OCI-LY7 (cell line): ENCODE measurements around the gene VDR. TPM values are rescaled to one million over a fixed set of nuclear protein-coding genes. Genes with fewer than 3 reads are reported as not detected.

Experiments
- BruUV-seq: library from RNA; stranded (reverse); fragments of 400-500 nt; replicated peaks from 2 replicates; lab custom pipeline; 2021; lab: Mats Ljungman, UMichigan
- CTCF ChIA-PET: fragments of 300-600 bp; sonication (Branson Sonifier 250); formaldehyde crosslinking; loops from one replicate; lab custom pipeline; 2022; ENCODE audit warnings: antibody characterized with exemption; ENCODE audit not compliant: unreplicated experiment; lab: Charles Lee
- POLR2A ChIA-PET: fragments of 300-600 bp; sonication (Branson Sonifier 250); formaldehyde crosslinking; loops from one replicate; lab custom pipeline; 2022; ENCODE audit warnings: antibody characterized with exemption; lab: Charles Lee
- DNase-seq: peaks from one replicate; pipeline ENCODE4 v3.0.0-alpha.2; 2015; ENCODE audit warnings: low spot score
- H2AFZ ChIP-seq: fragments of 200-600 bp; sonication (generic), shearing (Covaris generic); 2 replicates; pipeline ENCODE4 v1.6.1; 2014; ENCODE audit warnings: mild to moderate bottlenecking, antibody characterized with exemption, low read length, moderate library complexity
- H3K27ac ChIP-seq: fragments of 200-600 bp; sonication (generic); 2 replicates; pipeline ENCODE4 v1.5.1; 2014; ENCODE audit warnings: mixed run types, low read depth, mild to moderate bottlenecking, moderate library complexity, low read length, inconsistent platforms; ENCODE audit not compliant: poor library complexity, severe bottlenecking
- H3K36me3 ChIP-seq: fragments of 200-600 bp; sonication (generic); 2 replicates; pipeline ENCODE4 v1.6.1; 2014; ENCODE audit warnings: mild to moderate bottlenecking, antibody characterized with exemption, low read length, moderate library complexity, mixed read lengths; ENCODE audit not compliant: insufficient read depth
- H3K4me1 ChIP-seq: fragments of 200-600 bp; sonication (generic); 2 replicates; pipeline ENCODE4 v1.5.1; 2014; ENCODE audit warnings: mild to moderate bottlenecking, low read length; ENCODE audit not compliant: insufficient read depth, poor library complexity, severe bottlenecking
- H3K4me2 ChIP-seq: fragments of 200-600 bp; sonication (generic); 2 replicates; pipeline ENCODE4 v1.6.1; 2014; ENCODE audit warnings: mild to moderate bottlenecking, low read length
- H3K4me3 ChIP-seq: fragments of 200-600 bp; sonication (generic); 2 replicates; pipeline ENCODE4 v1.5.1; 2014; ENCODE audit warnings: mild to moderate bottlenecking, low read depth, low read length; ENCODE audit not compliant: poor library complexity, severe bottlenecking
- H3K79me2 ChIP-seq: fragments of 200-600 bp; sonication (generic); 2 replicates; pipeline ENCODE4 v1.6.1; 2016; ENCODE audit warnings: low read depth, mild to moderate bottlenecking, low read length, moderate library complexity, mixed read lengths; ENCODE audit not compliant: insufficient read depth
- H3K9me2 ChIP-seq: fragments of 200-600 bp; sonication (generic); 2 replicates; pipeline ENCODE4 v1.6.1; 2016; ENCODE audit warnings: mild to moderate bottlenecking, low read length, mixed read lengths; ENCODE audit not compliant: insufficient read depth
- H3K9me3 ChIP-seq: fragments of 200-600 bp; sonication (generic); 2 replicates; pipeline ENCODE4 v1.6.1; 2014; ENCODE audit warnings: mild to moderate bottlenecking, mixed run types, low read length, mixed read lengths
- H4K20me1 ChIP-seq: fragments of 200-600 bp; sonication (generic); 2 replicates; pipeline ENCODE4 v1.6.1; 2014; ENCODE audit warnings: mild to moderate bottlenecking, antibody characterized with exemption, low read length, moderate library complexity, mixed read lengths; ENCODE audit not compliant: insufficient read depth
- EZH2phosphoT487 ChIP-seq: fragments of 200-600 bp; sonication (generic); IDR thresholded peaks from 2 replicates; pipeline ENCODE4 v1.6.1; 2018; ENCODE audit warnings: low read depth, borderline replicate concordance, mild to moderate bottlenecking, mixed run types, antibody characterized with exemption, low read length, moderate library complexity, mixed read lengths
- intact Hi-C: fragments of 100-400 bp; cut with micrococcal nuclease; formaldehyde crosslinking; loops from one replicate; pipeline ENCODE4 v1.10.0; 2022; ENCODE audit not compliant: unreplicated experiment
- total RNA-seq, 2 experiments: library from RNA; depleted of rRNA in 1 of 2; stranded (reverse); fragments of >200 nt in 1 of 2; shearing (Covaris generic) in 1 of 2; gene quantifications; 2 replicates each; pipeline ENCODE4 v1.2.3, GENCODE V29; 2014 to 2022
- TF ChIP-seq, protein P1 (sequence below): fragments of 200-600 bp; sonication (generic); conservative IDR thresholded peaks from 2 replicates; pipeline ENCODE4 v1.5.1; 2014; ENCODE audit warnings: mild to moderate bottlenecking, antibody characterized with exemption, low read length, moderate library complexity, mixed read lengths

VDR gene
- total RNA-seq, 2 experiments from 2014 or later: 1.9 to 5.4 TPM

DNA sequence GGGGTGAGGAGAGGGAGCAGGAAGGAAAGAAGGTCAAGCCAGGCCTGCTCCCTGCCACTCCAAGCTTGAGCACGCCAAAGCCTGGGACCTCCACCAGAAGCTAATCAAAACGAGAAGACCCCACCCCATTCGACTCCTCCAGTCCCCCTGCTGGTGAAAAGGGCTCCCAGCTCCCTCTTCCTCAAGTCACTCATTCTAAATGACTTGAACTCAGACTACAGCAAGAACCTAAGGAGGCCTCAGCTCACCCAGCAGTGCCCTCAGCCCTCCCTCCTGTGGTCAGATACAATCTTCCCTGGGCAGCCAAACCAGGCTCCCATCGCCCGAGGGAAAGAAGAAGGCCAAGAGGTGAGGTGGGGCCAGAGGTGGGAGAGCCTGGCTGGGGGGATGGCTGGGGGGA is 102.5 kb downstream of the VDR start:
- DNase-seq: peak; percentile 31
- Histone ChIP-seq H3K27ac (no peak overlapping the region), H2AFZ (no peak overlapping the region), H3K9me3 (no peaks in the 10 kb centered on the region), H3K9me2 (no peaks in the 10 kb centered on the region), H3K4me1 (peaks cover 51% of the 10 kb centered on the region), H3K36me3 (peaks cover 38% of the 10 kb centered on the region), H4K20me1 (peaks cover 16% of the 10 kb centered on the region; the same call in 1 of the 2 replicates), H3K4me2 (no peak overlapping the region), H3K4me3 (no peak overlapping the region), H3K79me2 (peaks cover 15% of the 10 kb centered on the region; the same call in 1 of the 2 replicates)
- POLR2A ChIA-PET: interaction anchor here (0.8 to 2.4 kb wide), 4 partner anchors 15 to 36 kb away, joined by 3 to 17 read pairs (median 4); no protein-coding TSS in a partner anchor
- intact Hi-C loops: no loop called here
- no TSS peak for BruUV-seq
- TF ChIP-seq, protein P1, sequence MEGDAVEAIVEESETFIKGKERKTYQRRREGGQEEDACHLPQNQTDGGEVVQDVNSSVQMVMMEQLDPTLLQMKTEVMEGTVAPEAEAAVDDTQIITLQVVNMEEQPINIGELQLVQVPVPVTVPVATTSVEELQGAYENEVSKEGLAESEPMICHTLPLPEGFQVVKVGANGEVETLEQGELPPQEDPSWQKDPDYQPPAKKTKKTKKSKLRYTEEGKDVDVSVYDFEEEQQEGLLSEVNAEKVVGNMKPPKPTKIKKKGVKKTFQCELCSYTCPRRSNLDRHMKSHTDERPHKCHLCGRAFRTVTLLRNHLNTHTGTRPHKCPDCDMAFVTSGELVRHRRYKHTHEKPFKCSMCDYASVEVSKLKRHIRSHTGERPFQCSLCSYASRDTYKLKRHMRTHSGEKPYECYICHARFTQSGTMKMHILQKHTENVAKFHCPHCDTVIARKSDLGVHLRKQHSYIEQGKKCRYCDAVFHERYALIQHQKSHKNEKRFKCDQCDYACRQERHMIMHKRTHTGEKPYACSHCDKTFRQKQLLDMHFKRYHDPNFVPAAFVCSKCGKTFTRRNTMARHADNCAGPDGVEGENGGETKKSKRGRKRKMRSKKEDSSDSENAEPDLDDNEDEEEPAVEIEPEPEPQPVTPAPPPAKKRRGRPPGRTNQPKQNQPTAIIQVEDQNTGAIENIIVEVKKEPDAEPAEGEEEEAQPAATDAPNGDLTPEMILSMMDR: peak; percentile 66
- no peak for TF ChIP-seq EZH2phosphoT487
- CTCF ChIA-PET: interaction anchor here (0.6 to 2.7 kb wide), 5 partner anchors 14 to 83 kb away, joined by 3 to 13 read pairs (median 5); no protein-coding TSS in a partner anchor

DNA sequence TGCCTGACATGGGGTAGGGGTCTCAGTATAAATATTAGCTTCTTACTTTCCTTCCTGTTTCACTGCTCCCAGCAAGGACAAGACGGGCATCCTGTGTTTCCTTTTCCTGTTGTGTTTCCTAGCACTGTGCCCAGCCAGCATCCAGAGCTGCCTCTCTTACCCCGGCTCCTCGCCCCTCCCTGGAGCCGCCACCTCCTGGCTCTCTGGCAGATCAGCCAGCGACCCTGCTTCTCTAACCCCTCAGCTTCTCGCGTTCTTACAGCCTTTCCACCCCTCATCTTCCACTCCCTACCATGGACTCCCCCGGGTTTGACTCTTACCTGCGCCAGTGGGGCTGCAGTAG is 102.9 kb downstream of the VDR start:
- Histone ChIP-seq H2AFZ (no peak overlapping the region), H3K27ac (no peak overlapping the region), H3K4me3 (no peak overlapping the region), H3K9me2 (no peaks in the 10 kb centered on the region), H3K36me3 (peaks cover 40% of the 10 kb centered on the region), H3K4me1 (peaks cover 48% of the 10 kb centered on the region), H4K20me1 (peaks cover 16% of the 10 kb centered on the region; the same call in 1 of the 2 replicates), H3K79me2 (peaks cover 10% of the 10 kb centered on the region; the same call in 1 of the 2 replicates), H3K4me2 (no peak overlapping the region), H3K9me3 (no peaks in the 10 kb centered on the region)
- no TSS peak for BruUV-seq
- CTCF ChIA-PET: interaction anchor here (0.6 to 2.7 kb wide), 7 partner anchors 15 to 83 kb away, joined by 3 to 13 read pairs (median 4); no protein-coding TSS in a partner anchor
- POLR2A ChIA-PET: interaction anchor here (0.8 to 2.4 kb wide), 4 partner anchors 15 to 37 kb away, joined by 3 to 17 read pairs (median 4); no protein-coding TSS in a partner anchor
- intact Hi-C loops: no loop called here
- TF ChIP-seq, protein P1: no peak
- TF ChIP-seq EZH2phosphoT487: no peak
- no peak for DNase-seq
